Endothelial cell of umbilical vein (primary cell): Measurements from ENCODE around the gene DPH1. TPM values are rescaled to one million over a fixed set of nuclear protein-coding genes. Genes with fewer than 3 reads are reported as not detected.

Experiments
- BruUV-seq: library from RNA; stranded (reverse); fragments of 400-500 nt; replicated peaks from 2 replicates; lab custom pipeline; 2021; lab: Mats Ljungman, UMichigan
- CTCF ChIA-PET: fragments of 300-600, 350-600 bp; sonication (Branson Sonifier 250); formaldehyde crosslinking; loops from one replicate; lab custom pipeline; 2021; ENCODE audit warnings: antibody characterized with exemption, inconsistent platforms; lab: Charles Lee
- POLR2A ChIA-PET: fragments of 300-600, 350-600 bp; sonication (Branson Sonifier 250); formaldehyde crosslinking; loops from one replicate; lab custom pipeline; 2021; ENCODE audit warnings: antibody characterized with exemption, inconsistent platforms; lab: Charles Lee
- DNase-seq: peaks from one replicate; pipeline ENCODE4 v3.0.0-alpha.2; 2011; ENCODE audit warnings: low read depth, low spot score
- FAIRE-seq: peaks from 2 replicates; lab custom pipeline; 2011; peaks lifted over from hg19 to GRCh38; lab: Jason Lieb, UNC
- H2AFZ ChIP-seq: 2 replicates; pipeline ENCODE4 v1.6.0; 2012; ENCODE audit warnings: low read depth, low read length, control low read depth, inconsistent platforms
- H3K27ac ChIP-seq: 2 replicates; pipeline ENCODE4 v1.5.1; 2011; ENCODE audit warnings: low read depth, mild to moderate bottlenecking, control low read depth, low read length, moderate library complexity; ENCODE audit not compliant: insufficient read depth
- H3K27me3 ChIP-seq, 2 experiments: 2 replicates each; pipeline versions ENCODE4 v1.6.0 to v1.6.1; 2011; ENCODE audit warnings: low read length in 2 of 2, mixed read lengths in 1 of 2; ENCODE audit not compliant: control insufficient read depth in 2 of 2, insufficient read depth in 2 of 2
- H3K36me3 ChIP-seq, 2 experiments: 2 replicates in 1 of 2; 3 replicates in 1 of 2; pipeline ENCODE4 v1.5.1; 2011; ENCODE audit warnings: low read length in 2 of 2, mild to moderate bottlenecking in 1 of 2, moderate library complexity in 1 of 2; ENCODE audit not compliant: control insufficient read depth in 2 of 2, insufficient read depth in 2 of 2; ENCODE audit errors: extremely low read depth in 1 of 2
- H3K4me1 ChIP-seq: 3 replicates; pipeline ENCODE4 v1.5.1; 2011; ENCODE audit warnings: mild to moderate bottlenecking, low read length; ENCODE audit not compliant: control insufficient read depth, insufficient read depth; ENCODE audit errors: extremely low read depth
- H3K4me2 ChIP-seq: 2 replicates; pipeline ENCODE4 v1.6.1; 2011; ENCODE audit warnings: low read length, control low read depth, mixed read lengths; ENCODE audit not compliant: insufficient read depth
- H3K4me3 ChIP-seq, 3 experiments: fragments of 200-600 bp in 1 of 3; sonication (generic), shearing (Covaris generic) in 1 of 3; replicated peaks in 1 of 3; 2 replicates each; pipeline ENCODE4 v1.5.1; 2011 to 2016; ENCODE audit warnings: control low read depth in 3 of 3, low read length in 3 of 3, mild to moderate bottlenecking in 2 of 3, inconsistent platforms in 1 of 3, low read depth in 1 of 3, moderate library complexity in 1 of 3; ENCODE audit not compliant: insufficient read depth in 1 of 3
- H3K79me2 ChIP-seq: 2 replicates; pipeline ENCODE4 v1.6.0; 2012; ENCODE audit warnings: low read length, inconsistent platforms; ENCODE audit not compliant: control insufficient read depth, insufficient read depth
- H3K9ac ChIP-seq: replicated peaks from 2 replicates; pipeline ENCODE3; 2011; ENCODE audit warnings: low read length, control low read depth; ENCODE audit not compliant: insufficient read depth; ENCODE audit errors: extremely low read depth
- H3K9me1 ChIP-seq: replicated peaks from 3 replicates; pipeline ENCODE4 v1.6.0; 2011; ENCODE audit warnings: mild to moderate bottlenecking, low read length; ENCODE audit not compliant: control insufficient read depth, insufficient read depth; ENCODE audit errors: extremely low read depth
- H3K9me3 ChIP-seq: replicated peaks from 2 replicates; pipeline ENCODE4 v1.5.1; 2012; ENCODE audit warnings: low read length, inconsistent platforms; ENCODE audit not compliant: control insufficient read depth, insufficient read depth
- H4K20me1 ChIP-seq: replicated peaks from 2 replicates; pipeline ENCODE3; 2011; ENCODE audit warnings: mild to moderate bottlenecking, low read length; ENCODE audit not compliant: control insufficient read depth, insufficient read depth; ENCODE audit errors: extremely low read depth
- CTCF ChIP-seq, 2 donors: IDR thresholded peaks; 1 replicate in 1 of 2; 2 replicates in 1 of 2; pipeline ENCODE4 v1.5.1; 2011; ENCODE audit warnings: low read length in 2 of 2, mild to moderate bottlenecking in 2 of 2, moderate library complexity in 2 of 2, control low read depth in 1 of 2, inconsistent platforms in 1 of 2, low read depth in 1 of 2; ENCODE audit not compliant: insufficient read depth in 1 of 2; ENCODE audit errors: extremely low read depth in 1 of 2
- EZH2 ChIP-seq: IDR thresholded peaks from 2 replicates; pipeline ENCODE4 v1.6.1; 2012; ENCODE audit warnings: borderline replicate concordance, low read depth, mild to moderate bottlenecking, moderate library complexity, low read length, inconsistent platforms; ENCODE audit not compliant: severe bottlenecking
- FOS ChIP-seq: IDR thresholded peaks from 2 replicates; pipeline ENCODE4 v1.6.1; 2011; ENCODE audit warnings: mild to moderate bottlenecking, low read length, moderate library complexity, borderline replicate concordance; ENCODE audit not compliant: insufficient read depth
- GATA2 ChIP-seq: IDR thresholded peaks from 2 replicates; pipeline ENCODE4 v1.7.0; 2011; ENCODE audit warnings: low read depth, mild to moderate bottlenecking, moderate library complexity, mixed read lengths, low read length; ENCODE audit not compliant: insufficient read length, insufficient read depth
- JUN ChIP-seq: IDR thresholded peaks from 2 replicates; pipeline ENCODE4 v1.6.1; 2011; ENCODE audit warnings: borderline replicate concordance, low read depth; ENCODE audit not compliant: insufficient read length, insufficient read depth
- MYC ChIP-seq: IDR thresholded peaks from one replicate; pipeline ENCODE4 v1.6.1; 2011; ENCODE audit warnings: mild to moderate bottlenecking, low read depth, low read length
- POLR2A ChIP-seq: IDR thresholded peaks from 2 replicates; pipeline ENCODE4 v1.6.1; 2012; ENCODE audit warnings: low read depth, mild to moderate bottlenecking, control low read depth, low read length
- POLR2AphosphoS5 ChIP-seq: IDR thresholded peaks from 2 replicates; pipeline ENCODE4 v1.6.1; 2012; ENCODE audit warnings: low read depth, mild to moderate bottlenecking, control low read depth, low read length, moderate library complexity; ENCODE audit not compliant: insufficient read depth
- dilution Hi-C: fragments of 300-500 bp; cut with MboI; formaldehyde crosslinking; loops from one replicate; pipeline ENCODE4 v1.15.0; 2019; ENCODE audit warnings: low sequenced_read_pairs; ENCODE audit not compliant: extremely low pct_ligation_motif_present
- intact Hi-C: fragments of 100-400 bp; cut with micrococcal nuclease; formaldehyde crosslinking; loops from one replicate; pipeline ENCODE4 v1.10.0; 2022
- polyA plus RNA-seq, 4 experiments: library from polyadenylated mRNA; depleted of rRNA in 3 of 4; stranded (reverse) in 3 of 4; unstranded in 1 of 4; fragments of >200 nt; gene quantifications; 2 replicates each; pipeline versions ENCODE4 v1.2.1 to v1.2.3, GENCODE V29; 2011 to 2012; ENCODE audit warnings: missing spikeins in 1 of 4
- total RNA-seq: library from RNA; stranded (reverse); gene quantifications from 2 replicates; pipeline ENCODE4 v1.2.3, GENCODE V29; 2021
- TF ChIP-seq, protein P1 (sequence below): IDR thresholded peaks from 2 replicates; pipeline ENCODE4 v1.6.1; 2011; ENCODE audit not compliant: insufficient read depth, insufficient read length

DPH1 gene
- total and polyA plus RNA-seq, 2 donors (not counting 3 experiments of a cell fraction or from before 2014, with no cell fraction given) = 37.8 to 45.6 TPM

- DNase-seq (peak; percentile 79), FAIRE-seq (peak; percentile 76)
- Histone ChIP-seq H3K4me1 (peaks cover 53% of the 10 kb centered on the region), H3K4me3 (no peak overlapping the region), H3K27ac (peak overlapping the region; percentile 78), H3K4me2 (no peak overlapping the region), H3K79me2 (peaks cover 8% of the 10 kb centered on the region), H4K20me1 (no peaks in the 10 kb centered on the region), H3K36me3 (peaks cover 0 to 14% of the 10 kb centered on the region in 2 experiments), H3K9me1 (no peaks in the 10 kb centered on the region), H2AFZ (no peak overlapping the region), H3K9ac (peak overlapping the region; percentile 6), H3K27me3 (no peaks in the 10 kb centered on the region), H3K9me3 (no peaks in the 10 kb centered on the region)
- CTCF ChIA-PET = interaction anchor here (0.7 to 17.2 kb wide), 16 partner anchors 10 to 218 kb away, joined by 3 to 455 read pairs (median 4); partner anchors contain the start of gene HIC1
- TF ChIP-seq FOS (no peak), POLR2AphosphoS5 (peak; percentile 32), EZH2 (no peak), GATA2 (no peak), CTCF (IDR thresholded peaks at IDR 0.05; ENCODE audit: extremely low read depth in 1 of 2, insufficient read depth in 1 of 2, low read depth in 1 of 2, low read length in 2 of 2) (peak; percentile 66 to 70), JUN (peak; percentile 24), POLR2A (no peak), MYC (no peak)
- TF ChIP-seq, protein P1, sequence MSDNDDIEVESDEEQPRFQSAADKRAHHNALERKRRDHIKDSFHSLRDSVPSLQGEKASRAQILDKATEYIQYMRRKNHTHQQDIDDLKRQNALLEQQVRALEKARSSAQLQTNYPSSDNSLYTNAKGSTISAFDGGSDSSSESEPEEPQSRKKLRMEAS = no peak
- dilution Hi-C loops = no loop called here
- POLR2A ChIA-PET = no interaction called here
- intact Hi-C loops = loop anchor here (1.0 kb wide), 2 partner anchors 166 to 179 kb away; no protein-coding TSS in a partner anchor
- no TSS peak for BruUV-seq
Observed at GRCh38 chr17:2064980-2065785, 35.2 kb downstream of the DPH1 start.
